Trophoblast cell (in vitro differentiated cells and primary cell): ENCODE measurements around the gene STIM1.
A peak's percentile ranks its signal among the peaks of the same experiment; 100 is the strongest.

Experiments used
- DNase-seq, 2 donors: peaks; one replicate each; pipeline ENCODE4 v3.0.0-alpha.2; 2016
- H2AFZ ChIP-seq: 2 replicates; pipeline ENCODE4 v1.6.1; 2013; ENCODE audit warnings: low read length, moderate library complexity, mild to moderate bottlenecking; ENCODE audit not compliant: insufficient read depth, poor library complexity
- H2AK5ac ChIP-seq: 2 replicates; pipeline ENCODE4 v1.6.1; 2013; ENCODE audit warnings: mild to moderate bottlenecking, low read length
- H2BK120ac ChIP-seq: 2 replicates; pipeline ENCODE4 v1.6.1; 2013; ENCODE audit warnings: low read length, mild to moderate bottlenecking, moderate library complexity; ENCODE audit not compliant: insufficient read depth, poor library complexity
- H2BK12ac ChIP-seq: 2 replicates; pipeline ENCODE4 v1.6.1; 2013; ENCODE audit warnings: mild to moderate bottlenecking, low read length, moderate library complexity
- H2BK5ac ChIP-seq: 2 replicates; pipeline ENCODE4 v1.6.1; 2013; ENCODE audit warnings: low read length, low read depth, moderate library complexity, mild to moderate bottlenecking; ENCODE audit not compliant: poor library complexity
- H3K14ac ChIP-seq: 2 replicates; pipeline ENCODE4 v1.6.1; 2013; ENCODE audit warnings: mild to moderate bottlenecking, low read length
- H3K18ac ChIP-seq: 2 replicates; pipeline ENCODE4 v1.6.1; 2013; ENCODE audit warnings: mild to moderate bottlenecking, low read length
- H3K23ac ChIP-seq: 2 replicates; pipeline ENCODE4 v1.6.1; 2013; ENCODE audit warnings: low read length
- H3K27ac ChIP-seq: 2 replicates; pipeline ENCODE4 v1.5.1; 2013; ENCODE audit warnings: low read depth, mild to moderate bottlenecking, inconsistent platforms, low read length, moderate library complexity
- H3K27me3 ChIP-seq: 2 replicates; pipeline ENCODE4 v1.6.1; 2013; ENCODE audit warnings: inconsistent platforms, mild to moderate bottlenecking, low read length, moderate library complexity; ENCODE audit not compliant: insufficient read depth
- H3K36me3 ChIP-seq, 2 experiments: 1 replicate in 1 of 2; 2 replicates in 1 of 2; pipeline ENCODE4 v1.6.1; 2013; ENCODE audit warnings: low read length in 2 of 2, mild to moderate bottlenecking in 2 of 2, moderate library complexity in 1 of 2; ENCODE audit not compliant: insufficient read depth in 2 of 2, control insufficient read depth in 1 of 2
- H3K4ac ChIP-seq: 2 replicates; pipeline ENCODE4 v1.6.1; 2013; ENCODE audit warnings: low read depth, mild to moderate bottlenecking, low read length, moderate library complexity
- H3K4me1 ChIP-seq, 2 experiments: 1 replicate in 1 of 2; 2 replicates in 1 of 2; pipeline ENCODE4 v1.6.1; 2013; ENCODE audit warnings: low read length in 2 of 2, mild to moderate bottlenecking in 2 of 2, moderate library complexity in 1 of 2; ENCODE audit not compliant: insufficient read depth in 2 of 2, control insufficient read depth in 1 of 2
- H3K4me2 ChIP-seq: 2 replicates; pipeline ENCODE4 v1.6.1; 2013; ENCODE audit warnings: inconsistent platforms, mild to moderate bottlenecking, low read length, moderate library complexity
- H3K4me3 ChIP-seq: 2 replicates; pipeline ENCODE4 v1.5.1; 2013; ENCODE audit warnings: mild to moderate bottlenecking, low read depth, low read length, inconsistent platforms
- H3K79me1 ChIP-seq: one replicate; pipeline ENCODE4 v1.6.1; 2013; ENCODE audit warnings: low read length
- H3K79me2 ChIP-seq: 2 replicates; pipeline ENCODE4 v1.6.1; 2013; ENCODE audit warnings: low read length, mild to moderate bottlenecking; ENCODE audit not compliant: control insufficient read depth, insufficient read depth, poor library complexity
- H3K9ac ChIP-seq: 2 replicates; pipeline ENCODE4 v1.6.1; 2013; ENCODE audit warnings: mild to moderate bottlenecking, low read length
- H3K9me3 ChIP-seq: 2 replicates; pipeline ENCODE4 v1.6.1; 2013; ENCODE audit warnings: low read depth, mild to moderate bottlenecking, control low read depth, inconsistent platforms, low read length; ENCODE audit not compliant: insufficient read depth
- H4K12ac ChIP-seq: 2 replicates; pipeline ENCODE4 v1.6.1; 2013; ENCODE audit warnings: low read depth, mild to moderate bottlenecking, low read length, moderate library complexity
- H4K8ac ChIP-seq: 2 replicates; pipeline ENCODE4 v1.6.1; 2013; ENCODE audit warnings: low read depth, mild to moderate bottlenecking, low read length, moderate library complexity
- H4K91ac ChIP-seq: one replicate; pipeline ENCODE4 v1.6.1; 2013; ENCODE audit warnings: low read depth, mild to moderate bottlenecking, low read length, moderate library complexity
- WGBS: extraction: QIAGEN DNeasy Blood & Tissue Kit; methylation state at CpG from one replicate; pipeline ENCODE4 v1.1.7; 2013; ENCODE audit warnings: missing lambda C conversion rate; ENCODE audit not compliant: insufficient read length, insufficient coverage; ENCODE audit errors: extremely low coverage; 5-methylcytosine and 5-hydroxymethylcytosine counted together

The STIM1 gene

DNA sequence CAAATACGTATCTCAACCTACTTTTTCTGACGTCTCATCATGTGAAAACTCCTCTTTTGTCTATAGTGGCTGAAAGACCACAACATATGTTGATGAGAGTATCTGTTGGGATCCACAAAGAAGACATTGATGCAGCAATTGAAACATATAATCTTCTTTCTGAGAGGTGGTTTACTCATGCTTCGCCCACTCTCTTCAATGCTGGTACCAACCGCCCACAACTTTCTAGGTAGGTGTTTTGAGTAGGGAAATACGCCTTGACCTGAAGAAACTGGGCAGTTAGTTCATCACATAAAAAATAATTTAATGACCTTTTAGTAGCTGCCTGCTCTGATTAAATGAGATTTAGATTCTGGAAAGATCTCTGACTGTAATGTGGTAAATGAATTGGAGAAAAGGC, 256.4 kb downstream of the STIM1 start:
- no peak overlapping the region for H3K9ac ChIP-seq
- no peaks in the 10 kb centered on the region for H3K79me2 ChIP-seq
- no peak overlapping the region for H2AK5ac ChIP-seq
- H4K12ac ChIP-seq, result no peak overlapping the region
- H2BK5ac ChIP-seq, result no peak overlapping the region
- no peak overlapping the region for H2BK12ac ChIP-seq
- no peak overlapping the region for H3K4me3 ChIP-seq
- H3K18ac ChIP-seq, result no peak overlapping the region
- no peak overlapping the region for H4K91ac ChIP-seq
- H3K4me2 ChIP-seq, result no peak overlapping the region
- H3K14ac ChIP-seq, result no peak overlapping the region
- no peak overlapping the region for H3K4ac ChIP-seq
- no CpG with 5 or more reads among the region's 5 CpGs for WGBS
- no peak overlapping the region for H4K8ac ChIP-seq
- H3K36me3 ChIP-seq, result peaks cover 19 to 21% of the 10 kb centered on the region in 2 experiments
- no peaks in the 10 kb centered on the region for H3K4me1 ChIP-seq
- H3K27me3 ChIP-seq, result no peaks in the 10 kb centered on the region
- no peaks in the 10 kb centered on the region for H3K9me3 ChIP-seq
- H3K27ac ChIP-seq, result no peak overlapping the region
- no peak for DNase-seq
- H3K23ac ChIP-seq, result no peak overlapping the region
- H2AFZ ChIP-seq, result no peak overlapping the region
- no peaks in the 10 kb centered on the region for H3K79me1 ChIP-seq
- H2BK120ac ChIP-seq, result no peak overlapping the region

DNA sequence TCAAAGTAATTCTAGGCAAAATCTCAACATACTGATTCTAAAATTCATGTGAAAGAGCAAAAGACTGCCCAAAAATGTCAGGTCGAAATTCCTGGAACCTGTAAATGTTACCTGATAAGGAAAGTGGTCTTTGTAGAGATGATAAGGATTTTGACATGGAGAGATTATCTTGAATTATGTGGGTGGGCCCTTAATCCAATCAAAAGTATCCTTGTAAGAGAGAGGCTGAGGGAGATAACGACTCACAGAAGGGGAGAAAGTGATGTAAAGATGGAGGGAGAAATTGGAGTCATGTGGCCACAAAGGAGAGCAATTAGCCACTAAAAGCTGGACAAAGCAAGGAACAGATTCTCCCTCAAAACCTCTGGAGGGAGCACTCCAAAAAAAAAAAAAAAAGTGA, 259.7 kb downstream of the STIM1 start:
- Histone ChIP-seq H3K9ac (no peak overlapping the region), H2BK12ac (no peak overlapping the region), H3K18ac (no peak overlapping the region), H3K36me3 (peaks cover 17 to 19% of the 10 kb centered on the region in 2 experiments), H2BK120ac (no peak overlapping the region), H2AFZ (no peak overlapping the region), H3K4me1 (no peaks in the 10 kb centered on the region), H3K27ac (no peak overlapping the region), H3K4me3 (no peak overlapping the region), H2AK5ac (no peak overlapping the region), H3K14ac (no peak overlapping the region), H3K4me2 (no peak overlapping the region), H3K9me3 (no peaks in the 10 kb centered on the region), H4K12ac (no peak overlapping the region), H3K27me3 (no peaks in the 10 kb centered on the region), H3K79me2 (no peaks in the 10 kb centered on the region), H2BK5ac (no peak overlapping the region), H3K79me1 (no peaks in the 10 kb centered on the region), H4K91ac (no peak overlapping the region), H4K8ac (no peak overlapping the region), H3K23ac (no peak overlapping the region), H3K4ac (no peak overlapping the region)
- DNase-seq, result no peak
- WGBS, result no CpG with 5 or more reads among the region's 2 CpGs

DNA sequence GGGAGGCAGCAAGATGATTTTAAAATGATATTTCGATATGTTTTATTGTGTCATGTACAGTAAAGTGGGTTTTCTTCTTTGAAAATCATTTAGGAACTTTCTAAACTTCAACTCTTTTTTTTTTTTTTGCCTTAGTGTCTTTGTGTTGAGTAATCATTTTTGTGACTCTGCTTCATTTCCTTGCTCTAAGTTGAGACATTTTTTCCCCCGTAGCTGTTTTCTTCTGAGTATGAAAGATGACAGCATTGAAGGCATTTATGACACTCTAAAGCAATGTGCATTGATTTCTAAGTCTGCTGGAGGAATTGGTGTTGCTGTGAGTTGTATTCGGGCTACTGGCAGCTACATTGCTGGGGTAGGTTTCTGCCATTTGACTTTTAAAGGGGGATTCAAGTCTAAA, 262.6 kb downstream of the STIM1 start:
- no peak overlapping the region for H2BK120ac ChIP-seq
- DNase-seq, result peak in 1 of 2 donors; percentile 67
- no peak overlapping the region for H3K18ac ChIP-seq
- H4K8ac ChIP-seq, result no peak overlapping the region
- no peaks in the 10 kb centered on the region for H3K79me1 ChIP-seq
- H2AFZ ChIP-seq, result no peak overlapping the region
- no peaks in the 10 kb centered on the region for H3K79me2 ChIP-seq
- H3K9ac ChIP-seq, result no peak overlapping the region
- H4K91ac ChIP-seq, result no peak overlapping the region
- WGBS, result no CpG with 5 or more reads among the region's 3 CpGs
- H3K4ac ChIP-seq, result no peak overlapping the region
- H3K4me1 ChIP-seq, result no peaks in the 10 kb centered on the region
- no peaks in the 10 kb centered on the region for H3K9me3 ChIP-seq
- H2BK5ac ChIP-seq, result no peak overlapping the region
- H3K23ac ChIP-seq, result no peak overlapping the region
- no peaks in the 10 kb centered on the region for H3K27me3 ChIP-seq
- no peak overlapping the region for H4K12ac ChIP-seq
- H3K14ac ChIP-seq, result no peak overlapping the region
- H3K27ac ChIP-seq, result no peak overlapping the region
- no peak overlapping the region for H2AK5ac ChIP-seq
- H3K4me2 ChIP-seq, result no peak overlapping the region
- H3K4me3 ChIP-seq, result no peak overlapping the region
- H2BK12ac ChIP-seq, result no peak overlapping the region
- H3K36me3 ChIP-seq, result peaks cover 13 to 14% of the 10 kb centered on the region in 2 experiments

DNA sequence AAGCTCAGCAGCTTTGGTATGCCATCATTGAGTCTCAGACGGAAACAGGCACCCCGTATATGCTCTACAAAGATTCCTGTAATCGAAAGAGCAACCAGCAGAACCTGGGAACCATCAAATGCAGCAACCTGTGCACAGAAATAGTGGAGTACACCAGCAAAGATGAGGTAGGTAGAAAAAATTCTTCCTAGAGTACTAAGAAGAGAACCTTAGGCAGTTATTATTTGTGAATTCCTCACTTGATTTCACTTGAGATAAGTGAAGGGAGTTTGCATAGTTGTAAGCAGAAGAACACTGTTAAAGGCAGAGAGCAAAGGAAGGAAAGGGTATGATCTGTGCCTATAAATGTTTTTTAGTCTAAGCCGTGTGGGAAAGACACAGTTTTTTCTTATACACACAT, 267.8 kb downstream of the STIM1 start:
- Histone ChIP-seq H3K36me3 (peaks cover 10 to 25% of the 10 kb centered on the region in 2 experiments), H2AK5ac (no peak overlapping the region), H3K9ac (no peak overlapping the region), H3K4me2 (no peak overlapping the region), H3K27ac (no peak overlapping the region), H2BK12ac (no peak overlapping the region), H3K14ac (no peak overlapping the region), H2AFZ (no peak overlapping the region), H3K4ac (no peak overlapping the region), H3K4me1 (no peaks in the 10 kb centered on the region), H3K27me3 (no peaks in the 10 kb centered on the region), H3K9me3 (no peaks in the 10 kb centered on the region), H3K23ac (no peak overlapping the region), H2BK5ac (no peak overlapping the region), H3K79me2 (no peaks in the 10 kb centered on the region), H4K8ac (no peak overlapping the region), H3K79me1 (no peaks in the 10 kb centered on the region), H4K12ac (no peak overlapping the region), H4K91ac (no peak overlapping the region), H3K4me3 (no peak overlapping the region), H2BK120ac (no peak overlapping the region), H3K18ac (no peak overlapping the region)
- WGBS, result no CpG with 5 or more reads among the region's 4 CpGs
- peak; percentile 15 to 67 for DNase-seq
